IPS DF 6.9 (cell line): Measurements from ENCODE around the gene SPTBN4.

Experiments
- DNase-seq: peaks from one replicate; pipeline ENCODE4 v3.0.0-alpha.2; 2013; ENCODE audit warnings: low read depth, low spot score
- H3K27ac ChIP-seq: one replicate; pipeline ENCODE4 v1.5.1; 2013; ENCODE audit warnings: low read length, control low read depth
- H3K27me3 ChIP-seq: 2 replicates; pipeline ENCODE4 v1.6.1; 2013; ENCODE audit warnings: mild to moderate bottlenecking, low read length; ENCODE audit not compliant: control insufficient read depth, insufficient read depth
- H3K36me3 ChIP-seq: 2 replicates; pipeline ENCODE4 v1.6.1; 2013; ENCODE audit warnings: low read length; ENCODE audit not compliant: control insufficient read depth, insufficient read depth
- H3K4me1 ChIP-seq: 2 replicates; pipeline ENCODE4 v1.6.1; 2013; ENCODE audit warnings: low read length; ENCODE audit not compliant: control insufficient read depth, insufficient read depth
- H3K4me3 ChIP-seq: 2 replicates; pipeline ENCODE4 v1.5.1; 2013; ENCODE audit warnings: mild to moderate bottlenecking, low read length
- H3K9me3 ChIP-seq: 2 replicates; pipeline ENCODE4 v1.6.1; 2013; ENCODE audit warnings: low read length, inconsistent platforms; ENCODE audit not compliant: control insufficient read depth, insufficient read depth
- WGBS: extraction: QIAGEN DNeasy Blood & Tissue Kit; methylation state at CpG from one replicate; pipeline ENCODE4 v1.1.7; 2013; ENCODE audit warnings: mixed read lengths, missing lambda C conversion rate; ENCODE audit not compliant: insufficient read length, insufficient coverage; 5-methylcytosine and 5-hydroxymethylcytosine counted together

Gene SPTBN4

DNA sequence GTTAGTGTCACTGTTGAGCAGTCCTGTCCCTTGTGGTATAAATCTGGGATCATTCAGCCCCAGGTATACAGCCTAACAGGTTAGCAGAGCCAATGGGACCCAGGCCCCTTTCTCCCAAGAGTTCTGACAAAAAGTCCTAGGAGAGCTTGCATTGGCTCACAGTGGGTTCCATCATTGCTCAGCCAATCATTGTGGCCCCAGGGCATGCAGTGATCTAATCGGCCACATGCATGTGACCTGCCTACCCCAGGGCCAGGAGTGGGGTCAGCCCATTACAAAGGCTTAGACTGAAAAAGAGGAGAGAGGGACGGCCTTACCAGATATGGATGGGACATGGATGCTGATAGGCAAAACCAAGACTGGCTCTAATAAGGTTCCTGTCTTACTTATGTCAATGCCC, 41.1 kb downstream of the SPTBN4 start:
- Histone ChIP-seq H3K4me1 (no peaks in the 10 kb centered on the region; the same call in 1 of the 2 replicates), H3K36me3 (no peaks in the 10 kb centered on the region), H3K9me3 (no peaks in the 10 kb centered on the region), H3K4me3 (no peak overlapping the region), H3K27ac (no peak overlapping the region), H3K27me3 (peaks cover 12% of the 10 kb centered on the region)
- DNase-seq = no peak
- no CpG with 5 or more reads among the region's 2 CpGs for WGBS

- Histone ChIP-seq H3K4me1 (peaks cover 3% of the 10 kb centered on the region; the same call in 1 of the 2 replicates), H3K4me3 (no peak overlapping the region), H3K36me3 (no peaks in the 10 kb centered on the region), H3K9me3 (no peaks in the 10 kb centered on the region), H3K27me3 (peaks cover 21% of the 10 kb centered on the region), H3K27ac (no peak overlapping the region)
- WGBS = no CpG with 5 or more reads among the region's 8 CpGs
- DNase-seq = no peak
These were observed 42.0 kb downstream of the SPTBN4 start for GRCh38 chr19:40508739-40509260.

DNA sequence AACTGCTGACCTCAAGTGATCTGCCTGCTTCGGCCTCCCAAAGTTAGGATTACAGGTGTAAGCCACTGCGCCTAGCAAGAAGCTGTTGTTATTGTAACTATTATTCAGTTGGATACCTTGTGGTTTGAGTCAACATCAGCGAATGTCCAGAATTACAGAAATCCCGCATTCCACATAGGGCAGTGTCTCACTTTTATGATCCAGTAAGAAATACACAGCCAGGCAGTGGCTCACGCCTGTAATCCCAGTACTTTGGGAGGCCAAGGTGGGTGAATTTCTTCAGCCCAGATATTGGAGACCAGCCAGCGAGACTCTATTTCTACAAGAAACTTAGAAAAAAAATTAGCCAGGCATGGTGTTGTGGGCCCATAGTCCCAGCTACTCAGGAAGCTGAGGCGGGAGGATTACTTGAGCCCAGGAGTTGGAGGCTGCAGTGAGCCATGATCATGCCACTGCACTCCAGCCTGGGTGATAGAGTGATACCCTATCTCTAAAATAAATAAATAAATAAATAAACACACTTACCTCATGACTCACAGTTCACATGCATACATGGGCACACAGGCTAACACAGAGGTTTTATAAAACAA, 43.8 kb downstream of the SPTBN4 start:
- no peak for DNase-seq
- H3K27ac ChIP-seq = no peak overlapping the region
- H3K27me3 ChIP-seq = peaks cover 32% of the 10 kb centered on the region
- no peak overlapping the region for H3K4me3 ChIP-seq
- peaks cover 3% of the 10 kb centered on the region; the same call in 1 of the 2 replicates for H3K4me1 ChIP-seq
- H3K9me3 ChIP-seq = no peaks in the 10 kb centered on the region
- no CpG with 5 or more reads among the region's 7 CpGs for WGBS
- no peaks in the 10 kb centered on the region for H3K36me3 ChIP-seq

- Histone ChIP-seq H3K36me3 (no peaks in the 10 kb centered on the region), H3K4me3 (no peak overlapping the region), H3K27ac (no peak overlapping the region), H3K4me1 (peaks cover 3% of the 10 kb centered on the region; the same call in 1 of the 2 replicates), H3K9me3 (no peaks in the 10 kb centered on the region), H3K27me3 (peaks cover 32% of the 10 kb centered on the region)
- no peak for DNase-seq
- WGBS = 100% methylated on average over 1 of the region's 6 CpGs
These were observed 44.7 kb downstream of the SPTBN4 start for GRCh38 chr19:40511487-40511886.

GRCh38 chr19:40512110-40512472, 45.3 kb downstream of the SPTBN4 start:
- no CpG with 5 or more reads among the region's 1 CpG for WGBS
- H3K9me3 ChIP-seq = no peaks in the 10 kb centered on the region
- H3K27me3 ChIP-seq = peaks cover 32% of the 10 kb centered on the region
- no peak overlapping the region for H3K4me3 ChIP-seq
- no peak for DNase-seq
- H3K4me1 ChIP-seq = peaks cover 3% of the 10 kb centered on the region; the same call in 1 of the 2 replicates
- no peaks in the 10 kb centered on the region for H3K36me3 ChIP-seq
- no peak overlapping the region for H3K27ac ChIP-seq

DNA sequence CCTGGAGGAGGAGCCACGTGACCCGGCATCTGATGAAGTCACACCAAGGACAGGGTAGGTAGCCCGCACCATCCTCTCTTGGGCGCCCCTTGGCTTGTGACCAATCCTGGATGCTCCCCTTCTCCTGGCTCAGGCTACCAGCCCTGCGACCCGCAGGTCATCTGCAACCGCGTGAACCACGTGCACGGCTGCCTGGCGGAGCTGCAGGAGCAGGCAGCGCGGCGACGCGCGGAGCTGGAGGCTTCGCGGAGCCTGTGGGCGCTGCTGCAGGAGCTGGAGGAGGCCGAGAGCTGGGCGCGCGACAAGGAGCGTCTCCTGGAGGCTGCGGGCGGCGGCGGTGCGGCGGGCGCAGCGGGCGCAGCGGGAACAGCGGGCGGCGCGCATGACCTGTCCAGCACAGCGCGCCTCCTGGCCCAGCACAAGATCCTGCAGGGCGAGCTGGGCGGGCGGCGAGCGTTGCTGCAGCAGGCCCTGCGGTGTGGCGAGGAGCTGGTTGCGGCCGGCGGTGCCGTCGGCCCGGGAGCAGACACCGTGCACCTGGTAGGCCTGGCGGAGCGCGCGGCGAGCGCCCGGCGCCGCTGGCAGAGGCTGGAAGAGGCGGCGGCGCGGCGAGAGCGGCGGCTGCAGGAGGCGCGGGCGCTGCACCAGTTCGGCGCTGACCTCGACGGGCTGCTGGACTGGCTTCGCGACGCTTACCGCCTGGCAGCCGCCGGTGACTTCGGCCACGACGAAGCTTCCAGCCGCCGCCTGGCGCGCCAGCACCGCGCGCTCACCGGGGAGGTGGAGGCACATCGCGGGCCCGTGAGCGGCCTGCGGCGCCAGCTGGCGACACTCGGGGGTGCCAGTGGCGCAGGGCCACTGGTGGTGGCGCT, 45.9 kb downstream of the SPTBN4 start:
- no peak for DNase-seq
- Histone ChIP-seq H3K36me3 (no peaks in the 10 kb centered on the region), H3K9me3 (no peaks in the 10 kb centered on the region), H3K27me3 (peaks cover 32% of the 10 kb centered on the region), H3K27ac (no peak overlapping the region), H3K4me3 (peak overlapping the region; percentile 1; the same call in 1 of the 2 replicates), H3K4me1 (peaks cover 3% of the 10 kb centered on the region; the same call in 1 of the 2 replicates)
- WGBS = no CpG with 5 or more reads among the region's 105 CpGs

DNA sequence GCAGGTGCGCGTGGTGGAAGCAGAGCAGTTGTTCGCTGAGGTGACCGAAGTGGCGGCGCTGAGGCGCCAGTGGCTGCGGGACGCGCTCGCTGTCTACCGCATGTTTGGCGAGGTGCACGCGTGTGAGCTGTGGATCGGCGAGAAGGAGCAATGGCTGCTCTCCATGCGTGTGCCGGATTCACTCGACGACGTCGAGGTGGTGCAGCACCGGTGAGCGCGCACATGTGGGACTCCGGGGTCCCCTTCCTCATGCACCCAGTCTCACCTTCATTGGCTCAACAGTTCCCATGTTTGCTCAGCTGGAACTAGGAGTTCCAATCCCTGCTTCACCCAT, 46.5 kb downstream of the SPTBN4 start:
- WGBS = no CpG with 5 or more reads among the region's 27 CpGs
- Histone ChIP-seq H3K27me3 (peaks cover 32% of the 10 kb centered on the region), H3K4me1 (peaks cover 3% of the 10 kb centered on the region; the same call in 1 of the 2 replicates), H3K27ac (no peak overlapping the region), H3K36me3 (no peaks in the 10 kb centered on the region), H3K4me3 (no peak overlapping the region), H3K9me3 (no peaks in the 10 kb centered on the region)
- no peak for DNase-seq

DNA sequence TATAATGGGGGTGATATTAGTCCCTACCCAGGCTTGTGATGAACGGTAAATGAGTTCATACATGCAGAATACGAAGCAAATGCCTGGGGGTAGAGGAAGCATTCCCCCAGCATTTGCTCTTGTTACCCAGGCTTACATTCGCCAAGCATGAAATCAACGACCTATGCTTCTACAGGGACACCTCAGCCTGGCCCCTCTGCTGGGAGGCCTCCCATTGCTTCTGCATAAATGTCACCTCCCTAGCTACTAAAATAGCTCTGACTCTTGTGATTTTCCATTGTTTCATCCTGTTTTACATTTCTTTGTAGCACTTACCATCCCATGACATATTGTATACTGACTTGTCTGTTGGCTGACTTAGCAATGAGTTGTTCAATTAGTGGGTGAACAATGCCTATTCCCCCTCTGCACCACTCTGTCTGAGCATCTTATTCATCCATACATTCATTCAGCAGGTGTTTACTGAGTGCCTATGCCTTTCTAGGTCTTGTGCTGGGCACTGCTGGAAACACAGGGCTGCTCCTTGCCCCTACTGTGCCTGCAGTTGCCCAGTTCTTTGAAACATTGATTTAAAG, 47.0 kb downstream of the SPTBN4 start:
- no peak for DNase-seq
- H3K36me3 ChIP-seq = no peaks in the 10 kb centered on the region
- H3K4me1 ChIP-seq = peaks cover 3% of the 10 kb centered on the region; the same call in 1 of the 2 replicates
- peaks cover 35% of the 10 kb centered on the region for H3K27me3 ChIP-seq
- no peak overlapping the region for H3K27ac ChIP-seq
- H3K9me3 ChIP-seq = no peaks in the 10 kb centered on the region
- H3K4me3 ChIP-seq = no peak overlapping the region
- WGBS = no CpG with 5 or more reads among the region's 4 CpGs

GRCh38 chr19:40517248-40517647, 50.4 kb downstream of the SPTBN4 start:
- DNase-seq = no peak
- H3K9me3 ChIP-seq = no peaks in the 10 kb centered on the region
- H3K36me3 ChIP-seq = no peaks in the 10 kb centered on the region
- H3K4me3 ChIP-seq = no peak overlapping the region
- WGBS = no CpG with 5 or more reads among the region's 9 CpGs
- peaks cover 39% of the 10 kb centered on the region for H3K27me3 ChIP-seq
- peaks cover 3% of the 10 kb centered on the region; the same call in 1 of the 2 replicates for H3K4me1 ChIP-seq
- H3K27ac ChIP-seq = no peak overlapping the region
